GM19025 (cell line): ENCODE measurements around the gene SMARCA4.

ENCODE experiments used
- ATAC-seq: cut with Tn5 transposase; IDR thresholded peaks from one replicate; pipeline ENCODE4 v1.9.1; 2021; ENCODE audit warnings: mild to moderate bottlenecking, low read depth, moderate library complexity; ENCODE audit not compliant: unreplicated experiment

SMARCA4 gene

GRCh38 chr19:11007385-11007784 is 46.6 kb downstream of the SMARCA4 start:
- no peak for ATAC-seq

- no peak for ATAC-seq
These were observed 47.2 kb downstream of the SMARCA4 start for GRCh38 chr19:11007962-11008532.

GRCh38 chr19:11010041-11010440 is 49.2 kb downstream of the SMARCA4 start:
- ATAC-seq: no peak

DNA sequence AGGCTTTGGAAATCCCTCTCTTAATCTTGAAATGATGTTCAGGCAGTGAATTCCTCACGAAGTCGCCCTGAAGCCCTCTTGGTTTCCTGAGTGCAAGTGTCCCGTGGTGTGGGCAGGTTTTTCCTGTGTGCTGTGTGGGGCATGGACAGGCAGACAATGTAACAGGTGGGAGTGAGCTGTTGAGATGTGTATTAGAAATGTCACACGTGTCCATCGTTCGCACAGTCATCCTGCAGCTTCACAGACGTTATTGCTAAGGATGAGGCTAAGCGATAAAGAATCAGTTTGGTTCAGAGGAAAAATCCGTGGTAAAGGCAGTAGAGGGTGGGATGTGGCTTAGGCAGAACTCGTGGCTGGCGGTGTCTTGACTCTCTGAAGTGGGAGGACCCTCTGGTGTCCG is 51.7 kb downstream of the SMARCA4 start:
- no peak for ATAC-seq

- no peak for ATAC-seq
These were observed 52.9 kb downstream of the SMARCA4 start for GRCh38 chr19:11013771-11014170.

DNA sequence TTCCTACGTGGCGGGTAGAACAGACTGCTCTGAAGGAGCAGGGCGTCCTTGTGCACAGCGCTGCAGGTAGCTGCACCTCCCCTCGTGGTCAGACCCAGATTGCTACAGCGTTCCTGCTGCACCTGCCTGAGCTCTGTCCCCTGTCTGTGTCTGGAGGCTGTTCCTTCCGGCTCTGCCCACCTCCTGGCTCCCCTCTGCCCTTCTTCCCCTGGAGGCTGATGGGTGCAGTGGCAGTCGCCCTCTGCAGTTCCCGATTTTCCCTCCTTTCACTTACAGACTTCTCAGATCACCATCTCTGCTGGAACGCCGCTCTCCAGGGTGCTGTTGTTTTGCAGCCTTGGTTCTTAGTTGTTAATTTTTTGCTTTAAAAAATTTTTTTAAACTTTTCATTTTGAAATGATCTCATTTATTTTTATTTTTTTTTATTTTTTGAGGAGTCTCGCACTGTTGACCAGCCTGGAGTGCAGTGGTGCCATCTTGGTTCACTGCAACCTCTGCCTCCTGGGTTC is 53.6 kb downstream of the SMARCA4 start:
- no peak for ATAC-seq

- ATAC-seq: no peak
These were observed 55.8 kb downstream of the SMARCA4 start for GRCh38 chr19:11016631-11017030.

GRCh38 chr19:11017275-11018035 is 56.6 kb downstream of the SMARCA4 start:
- ATAC-seq: no peak

- no peak for ATAC-seq
These were observed 57.3 kb downstream of the SMARCA4 start for GRCh38 chr19:11018179-11018578.

DNA sequence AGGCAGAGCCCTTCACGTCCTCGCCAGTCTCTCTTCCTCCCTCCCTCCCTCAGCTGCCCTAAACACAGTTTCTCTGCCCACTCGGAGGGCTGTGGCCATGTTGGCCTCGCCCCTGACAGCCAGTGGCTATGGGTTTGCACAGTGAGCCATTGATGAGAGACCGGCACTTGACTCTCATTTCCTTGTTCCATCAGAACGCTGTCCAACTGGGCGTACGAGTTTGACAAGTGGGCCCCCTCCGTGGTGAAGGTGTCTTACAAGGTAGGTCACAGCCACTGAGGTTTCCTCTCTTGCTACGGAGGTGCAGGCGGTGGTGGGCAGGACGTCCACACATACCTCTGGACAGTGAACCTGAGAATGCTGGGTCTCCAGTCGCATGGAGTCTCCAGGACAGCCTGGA is 57.9 kb downstream of the SMARCA4 start:
- ATAC-seq: no peak

DNA sequence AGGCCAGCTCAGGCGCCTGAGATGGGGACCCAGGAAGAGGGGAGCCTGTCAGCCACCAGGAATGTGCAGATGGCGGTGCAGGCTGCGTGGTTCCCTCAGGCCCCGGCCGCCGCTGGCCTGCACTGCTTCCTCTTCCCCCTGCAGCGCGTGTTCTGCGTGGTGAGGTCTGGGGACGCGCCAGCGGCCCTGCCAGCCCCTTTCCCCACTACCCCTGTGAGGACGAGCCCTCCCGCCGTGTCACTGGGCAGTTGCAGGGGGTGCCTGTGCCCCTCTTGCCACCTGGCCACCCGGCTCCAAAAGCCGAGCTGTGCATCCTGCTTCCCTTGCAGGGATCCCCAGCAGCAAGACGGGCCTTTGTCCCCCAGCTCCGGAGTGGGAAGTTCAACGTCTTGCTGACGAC is 58.4 kb downstream of the SMARCA4 start:
- ATAC-seq: no peak

DNA sequence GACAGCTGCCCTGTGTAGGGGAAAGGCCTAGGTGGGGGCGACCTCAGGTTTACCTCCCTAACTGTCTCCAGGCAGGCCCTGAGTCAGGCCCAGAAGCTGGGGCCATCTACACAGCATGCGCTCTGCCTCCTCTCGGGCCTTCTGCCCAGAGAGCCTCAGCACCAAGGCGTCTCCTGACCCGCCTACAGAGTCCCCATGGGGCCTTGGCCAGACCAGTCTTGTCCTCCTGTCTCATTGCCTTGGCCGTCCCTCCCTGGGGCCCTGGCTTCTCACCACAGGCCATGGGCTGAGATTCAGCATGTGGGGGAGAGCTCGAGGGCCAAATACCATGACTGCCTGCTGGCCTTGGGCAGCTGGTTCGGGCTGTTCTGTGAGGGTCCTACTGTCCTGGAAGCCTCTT is 59.0 kb downstream of the SMARCA4 start:
- no peak for ATAC-seq

DNA sequence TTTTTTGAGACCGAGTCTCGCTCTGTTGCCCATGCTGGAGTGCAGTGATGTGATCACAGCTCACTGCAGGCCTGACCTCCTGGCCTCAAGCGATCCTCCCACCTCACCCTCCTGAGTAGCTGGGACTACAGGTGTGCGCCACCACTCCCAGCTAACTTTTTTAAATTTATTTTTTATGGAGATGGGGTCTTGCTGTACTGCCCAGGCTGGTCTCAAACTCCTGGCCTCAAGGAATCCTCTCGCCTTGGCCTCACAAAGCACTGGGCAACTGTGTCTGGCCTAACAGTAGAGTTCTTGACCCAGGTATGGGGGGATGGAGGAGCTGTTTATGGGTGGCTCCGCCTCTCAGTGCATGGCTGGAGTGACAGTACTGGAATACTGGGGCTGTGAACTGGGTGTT is 59.6 kb downstream of the SMARCA4 start:
- ATAC-seq: no peak

DNA sequence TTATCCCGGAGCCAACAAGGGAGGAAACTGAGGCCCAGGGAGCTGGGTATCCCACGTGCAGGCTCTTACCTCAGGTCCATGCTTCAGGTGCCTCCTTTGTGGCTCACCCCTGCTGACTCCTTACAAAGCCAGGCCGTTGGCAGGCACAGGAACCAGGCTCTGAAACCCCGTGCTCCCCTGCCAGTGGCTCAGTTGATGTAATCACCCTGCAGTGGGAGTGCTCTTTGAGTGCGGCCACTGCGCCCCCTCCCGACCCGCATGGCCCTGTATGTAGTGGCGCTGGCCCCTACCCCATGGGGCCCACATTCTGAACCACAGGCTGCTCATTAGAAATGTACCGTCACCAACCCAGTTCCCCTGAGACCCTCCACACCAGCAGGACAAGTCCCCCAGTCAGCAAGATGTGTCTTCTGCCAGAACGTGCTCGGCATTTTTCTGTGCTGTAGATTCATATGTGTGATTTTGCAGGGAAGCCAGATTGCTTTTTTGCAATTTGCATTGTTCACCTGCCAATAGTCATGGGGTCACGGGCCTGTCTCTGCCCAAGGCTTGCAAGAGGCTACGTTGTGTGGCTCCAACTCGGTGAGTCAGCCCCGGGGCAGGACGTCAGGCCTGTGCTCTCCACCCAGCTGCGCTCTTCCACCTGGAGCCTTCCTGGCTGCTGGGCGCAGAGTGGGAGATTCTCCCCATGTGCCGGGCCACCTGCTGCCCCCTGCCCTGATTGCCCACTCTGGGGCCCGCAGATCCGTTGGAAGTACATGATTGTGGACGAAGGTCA is 60.3 kb downstream of the SMARCA4 start:
- no peak for ATAC-seq

DNA sequence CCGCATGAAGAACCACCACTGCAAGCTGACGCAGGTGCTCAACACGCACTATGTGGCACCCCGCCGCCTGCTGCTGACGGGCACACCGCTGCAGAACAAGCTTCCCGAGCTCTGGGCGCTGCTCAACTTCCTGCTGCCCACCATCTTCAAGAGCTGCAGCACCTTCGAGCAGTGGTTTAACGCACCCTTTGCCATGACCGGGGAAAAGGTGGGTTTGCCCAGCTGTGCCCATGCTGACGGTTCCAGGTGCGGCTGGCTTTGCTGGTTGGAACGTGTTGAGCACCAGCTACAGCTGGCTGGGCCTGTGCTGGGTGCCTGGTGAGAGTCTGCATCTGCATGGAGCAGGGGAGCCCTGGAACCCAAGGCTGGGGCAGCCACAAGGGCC is 60.9 kb downstream of the SMARCA4 start:
- ATAC-seq: no peak

GRCh38 chr19:11023016-11023415 is 62.2 kb downstream of the SMARCA4 start:
- no peak for ATAC-seq

DNA sequence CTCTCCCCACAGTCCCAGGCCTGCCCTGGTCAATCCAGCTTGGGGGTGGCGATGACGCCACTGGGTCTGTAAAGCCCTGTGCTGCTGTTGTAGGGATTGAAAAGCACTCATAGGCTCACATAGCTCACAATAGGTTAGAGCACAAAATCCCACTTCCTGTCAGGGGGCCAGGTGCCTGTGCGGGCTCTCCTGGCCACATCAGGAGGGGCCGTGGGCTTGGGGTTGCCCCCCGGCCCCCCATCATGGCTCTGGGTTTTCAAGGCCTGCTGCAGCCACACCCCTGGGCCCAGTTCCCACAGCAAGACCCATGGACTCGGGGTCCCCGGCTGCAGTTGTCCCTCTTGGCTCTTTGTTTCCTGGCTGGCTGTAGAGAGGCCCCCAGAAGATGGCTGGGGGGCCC is 62.9 kb downstream of the SMARCA4 start:
- ATAC-seq: no peak

- ATAC-seq: no peak
These were observed 63.4 kb downstream of the SMARCA4 start for GRCh38 chr19:11024259-11024658.

GRCh38 chr19:11025006-11025405 is 64.2 kb downstream of the SMARCA4 start:
- ATAC-seq: no peak

DNA sequence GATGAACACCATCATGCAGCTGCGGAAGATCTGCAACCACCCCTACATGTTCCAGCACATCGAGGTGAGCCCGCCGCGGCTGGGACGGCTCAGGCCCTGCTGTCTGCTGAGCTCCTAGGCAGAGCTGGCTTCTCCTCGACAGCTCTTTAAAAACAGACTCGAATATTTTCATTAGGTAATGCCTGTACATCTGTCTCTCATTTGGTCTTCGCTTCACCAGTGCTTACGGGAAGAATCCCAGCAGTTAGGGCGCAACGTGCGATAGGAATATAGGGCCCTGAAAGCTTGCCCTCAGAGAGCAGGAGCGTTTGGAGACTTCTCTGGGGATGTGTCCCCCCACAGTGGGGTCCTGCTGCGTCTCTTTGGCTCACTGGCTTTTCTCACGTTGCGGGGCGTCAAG is 64.6 kb downstream of the SMARCA4 start:
- no peak for ATAC-seq

GRCh38 chr19:11025997-11026396 is 65.2 kb downstream of the SMARCA4 start:
- ATAC-seq: no peak
